Upper lobe of left lung (tissue), 4 donors: ENCODE measurements around the gene SLCO4A1.

Experiments
- CTCF ChIP-seq, 6 experiments: fragments of 450-650 bp in 4 of 6; fragments of 200-600 bp in 2 of 6; sonication (generic) in 2 of 6; IDR thresholded peaks; one replicate each; pipeline ENCODE4 v1.5.1; 2016 to 2019; ENCODE audit warnings: antibody characterized with exemption in 6 of 6
- POLR2A ChIP-seq, 4 donors: fragments of 450-650 bp; IDR thresholded peaks; one replicate each; pipeline ENCODE4 v1.5.1; 2016 to 2017; ENCODE audit warnings: antibody characterized with exemption in 4 of 4, mild to moderate bottlenecking in 2 of 4
- POLR2AphosphoS5 ChIP-seq, 2 donors: sonication (generic); formaldehyde crosslinking; IDR thresholded peaks; one replicate each; pipeline ENCODE4 v1.5.1; 2017; ENCODE audit warnings: antibody characterized with exemption in 2 of 2

GRCh38 chr20:62699741-62700140 lies 57.4 kb downstream of the SLCO4A1 start:
- TF ChIP-seq CTCF (IDR thresholded peaks at IDR 0.05) = no peak
- TF ChIP-seq POLR2A (IDR thresholded peaks at IDR 0.05) = no peak
- TF ChIP-seq POLR2AphosphoS5 (IDR thresholded peaks at IDR 0.05) = no peak
